A549 (cell line): Measurements from ENCODE around the gene CCDC157. TPM values are rescaled to one million over a fixed set of nuclear protein-coding genes. Genes with fewer than 3 reads are reported as not detected.

ENCODE experiments used
- ATAC-seq, 2 experiments: fragments of 200-7000 bp in 1 of 2; fragments of >200 bp in 1 of 2; cut with Nextera tagmentation in 1 of 2; cut with Tn5 transposase in 1 of 2; 3 replicates each; pipeline versions ENCODE4 v1.8.0 to v1.9.1; 2018 to 2020; ENCODE audit warnings: mild to moderate bottlenecking in 1 of 2, moderate library complexity in 1 of 2
- CTCF ChIA-PET: fragments of 300-600 bp; sonication (Branson Sonifier 250); formaldehyde crosslinking; extraction: SDS; loops from one replicate; lab custom pipeline; 2021; ENCODE audit warnings: antibody characterized with exemption, inconsistent platforms; lab: Yijun Ruan, JAX
- POLR2A ChIA-PET: fragments of 350-600 bp; formaldehyde crosslinking; extraction: SDS; loops from one replicate; lab custom pipeline; 2021; ENCODE audit warnings: antibody characterized with exemption, inconsistent platforms; lab: Yijun Ruan, JAX
- DNase-seq, 2 experiments: peaks; one replicate each; pipeline versions ENCODE4 v3.0.0 to v3.0.0-alpha.2; 2011 to 2016; ENCODE audit warnings: low read depth in 1 of 2, low spot score in 1 of 2
- FAIRE-seq: peaks from 2 replicates; lab custom pipeline; 2011; peaks lifted over from hg19 to GRCh38; lab: Jason Lieb, UNC
- H3K27ac ChIP-seq, 2 experiments: fragments of >200 bp; sonication (Bioruptor Twin); formaldehyde crosslinking; 3 replicates each; pipeline ENCODE4 v1.5.1; 2016 to 2017
- H3K4me1 ChIP-seq: fragments of >200 bp; sonication (Bioruptor Twin); formaldehyde crosslinking; 3 replicates; pipeline ENCODE4 v1.6.1; 2016
- H3K4me2 ChIP-seq: fragments of >200 bp; sonication (Bioruptor Twin); formaldehyde crosslinking; 3 replicates; pipeline ENCODE4 v1.6.1; 2016
- H3K4me3 ChIP-seq: fragments of >200 bp; sonication (Bioruptor Twin); formaldehyde crosslinking; 3 replicates; pipeline ENCODE4 v1.5.1; 2016
- H3K9me3 ChIP-seq: fragments of >200 bp; sonication (Bioruptor Twin); formaldehyde crosslinking; 3 replicates; pipeline ENCODE4 v1.6.1; 2016
- ATOH8 ChIP-seq: fragments of 250-450 bp; sonication (Bioruptor Pico); IDR thresholded peaks from 2 replicates; pipeline ENCODE4 v1.5.0; 2020; ENCODE audit warnings: low read depth, mild to moderate bottlenecking, moderate library complexity
- BCL3 ChIP-seq: fragments of >200 bp; sonication (Bioruptor Twin); formaldehyde crosslinking; IDR thresholded peaks from 3 replicates; pipeline ENCODE4 v1.6.1; 2016
- CBX8 ChIP-seq: fragments of 200-600 bp; sonication (generic); IDR thresholded peaks from 2 replicates; pipeline ENCODE4 v1.6.1; 2016
- CHD4 ChIP-seq: fragments of 200-600 bp; sonication (generic); IDR thresholded peaks from 2 replicates; pipeline ENCODE4 v1.6.1; 2016; ENCODE audit warnings: antibody characterized with exemption, mild to moderate bottlenecking, borderline replicate concordance
- E2F6 ChIP-seq: IDR thresholded peaks from 2 replicates; pipeline ENCODE4 v1.6.1; 2012; ENCODE audit warnings: low read depth, borderline replicate concordance
- EHF ChIP-seq: fragments of 250-450 bp; sonication (Bioruptor Pico); IDR thresholded peaks from 2 replicates; pipeline ENCODE4 v1.5.0; 2020; ENCODE audit warnings: mild to moderate bottlenecking
- EHMT2 ChIP-seq: fragments of 200-600 bp; sonication (generic); IDR thresholded peaks from 2 replicates; pipeline ENCODE4 v1.6.1; 2016; ENCODE audit warnings: antibody characterized with exemption, low read depth, mild to moderate bottlenecking, moderate library complexity
- ESRRA ChIP-seq: fragments of 150-350 bp; IDR thresholded peaks from 2 replicates; pipeline ENCODE4 v1.6.1; 2014; ENCODE audit warnings: mild to moderate bottlenecking, low read length, borderline replicate concordance
- FOSB ChIP-seq: fragments of 250-450 bp; sonication (Bioruptor Pico); IDR thresholded peaks from 2 replicates; pipeline ENCODE4 v1.5.0; 2020; ENCODE audit warnings: mild to moderate bottlenecking, moderate library complexity
- HES2 ChIP-seq: fragments of >200 bp; sonication (Bioruptor Twin); formaldehyde crosslinking; IDR thresholded peaks from 2 replicates; pipeline ENCODE4 v1.6.1; 2016
- HMGXB4 ChIP-seq: fragments of 250-450 bp; sonication (Bioruptor Pico); IDR thresholded peaks from 2 replicates; pipeline ENCODE4 v1.5.0; 2021; ENCODE audit warnings: mild to moderate bottlenecking, moderate library complexity, borderline replicate concordance
- HOXA7 ChIP-seq: fragments of 250-450 bp; sonication (Bioruptor Pico); IDR thresholded peaks from 2 replicates; pipeline ENCODE4 v1.5.0; 2020; ENCODE audit warnings: mild to moderate bottlenecking, moderate library complexity
- KDM5A ChIP-seq: fragments of 200-600 bp; sonication (generic); IDR thresholded peaks from 2 replicates; pipeline ENCODE4 v1.6.1; 2016; ENCODE audit warnings: antibody characterized with exemption, mild to moderate bottlenecking
- MAX ChIP-seq: IDR thresholded peaks from 2 replicates; pipeline ENCODE4 v1.6.1; 2012
- MAZ ChIP-seq: fragments of 150-350 bp; IDR thresholded peaks from 2 replicates; pipeline ENCODE4 v1.6.1; 2014; ENCODE audit warnings: antibody characterized with exemption, low read depth, low read length, borderline replicate concordance
- POLR2A ChIP-seq: IDR thresholded peaks from 2 replicates; pipeline ENCODE4 v1.6.1; 2012; ENCODE audit warnings: mild to moderate bottlenecking, low read length
- POLR2AphosphoS2 ChIP-seq: conservative IDR thresholded peaks from 2 replicates; pipeline ENCODE4 v1.6.1; 2012; ENCODE audit warnings: low read length, improper control_type of control experiment, inconsistent platforms
- RAD21 ChIP-seq, 2 experiments: fragments of >200 bp in 1 of 2; sonication (Bioruptor Twin) in 1 of 2; formaldehyde crosslinking in 1 of 2; IDR thresholded peaks in 1 of 2; conservative IDR thresholded peaks in 1 of 2; 2 replicates in 1 of 2; 3 replicates in 1 of 2; pipeline ENCODE4 v1.6.1; 2012 to 2018; ENCODE audit warnings: inconsistent platforms in 1 of 2
- RFX5 ChIP-seq: fragments of 450-650 bp; IDR thresholded peaks from 2 replicates; pipeline ENCODE4 v1.7.1; 2014; ENCODE audit warnings: antibody characterized with exemption, mild to moderate bottlenecking, moderate library complexity
- SMC3 ChIP-seq: fragments of >200 bp; sonication (Bioruptor Twin); formaldehyde crosslinking; IDR thresholded peaks from 3 replicates; pipeline ENCODE4 v1.6.1; 2018; ENCODE audit warnings: inconsistent platforms
- TFCP2L1 ChIP-seq: fragments of 250-450 bp; sonication (Bioruptor Pico); IDR thresholded peaks from 2 replicates; pipeline ENCODE4 v1.5.0; 2021; ENCODE audit warnings: mild to moderate bottlenecking
- ZFP36 ChIP-seq: fragments of 450-650 bp; IDR thresholded peaks from 2 replicates; pipeline ENCODE4 v1.6.1; 2014; ENCODE audit warnings: borderline replicate concordance; ENCODE audit not compliant: partially characterized antibody
- WGBS: methylation state at CpG from one replicate; pipeline ENCODE4 v1.1.6; 2017; ENCODE audit errors: missing lambda C conversion rate; 5-methylcytosine and 5-hydroxymethylcytosine counted together
- polyA plus RNA-seq, 4 experiments: library from polyadenylated mRNA; depleted of rRNA in 3 of 4; stranded (reverse); fragments of >200 nt; fragmentation: RNase III in 1 of 4; extraction: RNeasy Plus Mini Kit Qiagen cat#74134 plus additional on column Dnase treatment in 1 of 4; gene quantifications; 2 replicates in 3 of 4; 3 replicates in 1 of 4; pipeline ENCODE4 v1.2.3, GENCODE V29; 2011 to 2017

Gene CCDC157
- polyA plus RNA-seq, 2 of the 4 experiments (the other 2 are of a cell fraction), result 1.4 to 2.5 TPM

- 88% methylated on average over 3 of the region's 3 CpGs for WGBS
- Histone ChIP-seq H3K4me3 (no peak overlapping the region), H3K4me2 (no peak overlapping the region), H3K9me3 (no peaks in the 10 kb centered on the region), H3K27ac (no peak overlapping the region), H3K4me1 (no peaks in the 10 kb centered on the region)
- FAIRE-seq (no peak), ATAC-seq (no peak), DNase-seq (no peak)
- POLR2A ChIA-PET, result no interaction called here
- no peak for TF ChIP-seq KDM5A
- TF ChIP-seq HOXA7, result no peak
- TF ChIP-seq CBX8, result no peak
- TF ChIP-seq MAZ, result no peak
- TF ChIP-seq SMC3, result no peak
- no peak for TF ChIP-seq CHD4
- no peak for TF ChIP-seq POLR2AphosphoS2
- TF ChIP-seq TFCP2L1 (CRISPR knock-in tag), result no peak
- TF ChIP-seq RFX5, result no peak
- TF ChIP-seq HES2, result no peak
- no peak for TF ChIP-seq ATOH8 (CRISPR knock-in tag)
- TF ChIP-seq MAX, result no peak
- TF ChIP-seq POLR2A, result no peak
- TF ChIP-seq ZFP36, result no peak
- no peak for TF ChIP-seq E2F6
- CTCF ChIA-PET, result interaction anchor here (1.2 to 2.8 kb wide), 2 partner anchors 46 to 78 kb away, joined by 4 to 8 read pairs; no protein-coding TSS in a partner anchor
Measured at GRCh38 chr22:30333707-30334087, 23.1 kb upstream of the CCDC157 start.

- Histone ChIP-seq H3K9me3 (no peaks in the 10 kb centered on the region), H3K4me3 (no peak overlapping the region), H3K27ac (no peak overlapping the region), H3K4me1 (no peaks in the 10 kb centered on the region), H3K4me2 (no peak overlapping the region)
- CTCF ChIA-PET, result interaction anchor here (0.9 to 3.0 kb wide), 3 partner anchors 10 to 46 kb away, joined by 3 to 13 read pairs (median 4); no protein-coding TSS in a partner anchor
- POLR2A ChIA-PET, result interaction anchor here (1.8 kb wide), 1 partner anchor 8 kb away, joined by 4 read pairs; the partner anchor contains the start of gene TBC1D10A
- 99% methylated on average over 4 of the region's 4 CpGs for WGBS
- FAIRE-seq (no peak), ATAC-seq (no peak), DNase-seq (no peak)
- TF ChIP-seq HMGXB4 (no peak), RAD21 (conservative IDR thresholded peaks at IDR 0.05 in 1 of 2, IDR thresholded peaks at IDR 0.05 in 1 of 2) (no peak), ESRRA (no peak), ZFP36 (no peak), EHF (CRISPR knock-in tag) (no peak), EHMT2 (no peak), FOSB (CRISPR knock-in tag) (no peak), BCL3 (no peak), HES2 (no peak)
Measured at GRCh38 chr22:30334646-30335045, 22.2 kb upstream of the CCDC157 start.
